B cell (primary cell): ENCODE results near the gene SLCO2B1.

Experiments used
- EZH2 ChIP-seq: IDR thresholded peaks from 2 replicates; pipeline ENCODE4 v1.6.1; 2012; ENCODE audit warnings: borderline replicate concordance, low read depth, mild to moderate bottlenecking, moderate library complexity, low read length; ENCODE audit not compliant: insufficient read depth, poor library complexity, severe bottlenecking
- TF ChIP-seq, protein P1 (sequence below): fragments of 200-600 bp; IDR thresholded peaks from one replicate; pipeline ENCODE4 v1.8.0; 2022; ENCODE audit warnings: antibody characterized with exemption, mild to moderate bottlenecking

DNA sequence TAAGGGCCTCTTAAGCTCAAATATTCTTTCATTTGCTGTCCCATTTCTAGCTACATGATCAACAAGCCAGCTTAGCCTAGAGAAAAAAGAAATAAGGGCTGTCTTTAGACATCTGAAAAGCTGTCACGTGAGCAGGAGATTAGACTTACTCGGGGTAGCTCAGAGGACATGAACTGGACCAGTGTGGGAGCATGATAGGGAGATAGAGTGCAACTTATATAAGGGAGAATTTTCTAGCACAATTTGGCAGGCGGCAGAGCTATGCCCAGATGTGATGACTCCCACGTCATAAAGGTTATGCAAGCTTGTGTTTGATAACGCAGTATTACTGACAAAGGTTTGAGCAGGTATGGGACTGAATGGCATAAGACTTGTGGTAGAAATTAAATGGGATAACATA, 61.5 kb downstream of the SLCO2B1 start:
- TF ChIP-seq, protein P1, sequence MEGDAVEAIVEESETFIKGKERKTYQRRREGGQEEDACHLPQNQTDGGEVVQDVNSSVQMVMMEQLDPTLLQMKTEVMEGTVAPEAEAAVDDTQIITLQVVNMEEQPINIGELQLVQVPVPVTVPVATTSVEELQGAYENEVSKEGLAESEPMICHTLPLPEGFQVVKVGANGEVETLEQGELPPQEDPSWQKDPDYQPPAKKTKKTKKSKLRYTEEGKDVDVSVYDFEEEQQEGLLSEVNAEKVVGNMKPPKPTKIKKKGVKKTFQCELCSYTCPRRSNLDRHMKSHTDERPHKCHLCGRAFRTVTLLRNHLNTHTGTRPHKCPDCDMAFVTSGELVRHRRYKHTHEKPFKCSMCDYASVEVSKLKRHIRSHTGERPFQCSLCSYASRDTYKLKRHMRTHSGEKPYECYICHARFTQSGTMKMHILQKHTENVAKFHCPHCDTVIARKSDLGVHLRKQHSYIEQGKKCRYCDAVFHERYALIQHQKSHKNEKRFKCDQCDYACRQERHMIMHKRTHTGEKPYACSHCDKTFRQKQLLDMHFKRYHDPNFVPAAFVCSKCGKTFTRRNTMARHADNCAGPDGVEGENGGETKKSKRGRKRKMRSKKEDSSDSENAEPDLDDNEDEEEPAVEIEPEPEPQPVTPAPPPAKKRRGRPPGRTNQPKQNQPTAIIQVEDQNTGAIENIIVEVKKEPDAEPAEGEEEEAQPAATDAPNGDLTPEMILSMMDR: no peak
- TF ChIP-seq EZH2: no peak
